GM18909 (cell line): ENCODE results near the gene LGMN.
"Not testable (repeated sequence)": the region's sequence is repeated elsewhere in the genome, so short reads cannot be mapped to it uniquely, and the experiment has no call there.

Source experiments
- ATAC-seq: cut with Tn5 transposase; IDR thresholded peaks from one replicate; pipeline ENCODE4 v1.9.1; 2021; ENCODE audit warnings: mild to moderate bottlenecking; ENCODE audit not compliant: unreplicated experiment, poor library complexity

The LGMN gene

DNA sequence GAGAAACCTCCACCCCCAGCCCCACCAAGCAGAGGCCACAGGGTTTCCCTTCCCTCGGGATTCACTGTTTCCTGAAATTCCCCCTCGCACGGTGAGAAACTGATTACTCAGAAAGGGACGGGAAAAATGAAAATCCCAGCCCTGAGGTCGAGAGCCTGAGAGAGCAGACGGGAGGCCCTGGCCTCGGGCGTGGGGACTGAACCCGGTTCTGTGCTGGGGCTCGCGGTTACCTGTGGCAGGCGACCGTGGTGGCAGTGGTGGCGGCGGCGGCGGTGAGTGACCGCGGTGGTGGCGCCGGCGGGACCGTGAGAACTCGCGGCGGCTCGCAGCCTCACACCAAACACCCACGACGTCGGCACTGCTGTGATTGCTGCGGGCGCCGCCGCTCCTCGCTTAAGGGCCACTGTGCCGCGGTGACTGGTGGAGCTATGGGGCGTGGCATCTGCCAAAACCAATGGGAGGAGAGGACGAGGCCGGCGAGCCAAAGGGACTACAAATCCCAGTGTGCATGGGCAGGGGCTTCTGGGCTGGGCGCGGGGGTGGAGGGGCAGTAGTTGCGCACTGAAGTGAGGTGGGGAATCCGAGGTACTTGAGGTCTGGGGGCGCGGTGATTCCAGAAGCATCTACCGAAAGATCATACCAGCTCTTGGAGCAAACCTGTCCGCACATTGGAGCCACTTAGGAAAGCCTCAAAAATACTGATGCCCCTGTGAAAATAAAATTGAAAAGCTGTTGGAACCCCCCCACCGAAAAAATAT lies at the start of gene LGMN:
LGMN (minus strand) TSS at position 369 of the 758 bp plus-strand sequence. CDS start 15,841 bp downstream, outside the sequence.
- ATAC-seq, result peak; percentile 90

DNA sequence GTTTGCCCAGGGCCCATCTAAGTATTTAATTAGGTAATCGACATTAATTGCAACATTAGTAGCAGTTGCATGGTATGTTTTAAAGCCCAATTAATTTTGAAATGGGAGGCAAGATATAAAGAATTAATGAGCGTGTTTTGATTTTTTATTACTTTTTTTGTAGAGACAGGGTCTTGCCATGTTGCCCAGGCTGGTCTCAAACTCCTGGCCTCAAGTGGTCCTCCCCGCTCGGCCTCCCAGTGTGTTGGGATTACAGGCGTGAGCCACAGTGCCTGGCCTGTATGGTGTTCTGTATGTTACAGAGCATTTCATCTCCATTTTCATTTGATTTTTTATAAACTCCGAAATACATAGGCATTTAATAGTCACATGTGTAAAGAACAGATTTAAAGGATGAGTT lies 46.5 kb upstream of the LGMN start:
- ATAC-seq, result no peak

DNA sequence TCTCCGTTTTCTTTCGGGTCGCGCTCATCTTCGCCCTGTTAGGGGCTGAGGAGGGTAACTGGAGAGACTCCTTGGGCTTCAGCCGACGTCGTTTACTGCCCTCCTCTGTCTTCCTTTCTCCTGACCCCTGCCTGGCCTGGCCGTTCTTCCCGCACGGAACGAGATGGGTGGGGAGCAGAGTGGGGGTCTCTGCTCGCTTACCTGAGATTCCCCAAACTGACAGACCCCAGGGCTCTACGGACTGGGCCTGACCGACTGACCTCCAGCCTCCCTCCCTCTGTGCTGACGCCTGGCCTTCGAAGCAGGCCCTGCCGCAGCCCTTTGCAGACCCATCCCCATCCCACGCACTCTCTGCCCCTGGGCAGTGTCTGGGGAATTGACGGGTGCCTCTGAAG lies 46.1 kb upstream of the LGMN start:
- ATAC-seq, result no peak

DNA sequence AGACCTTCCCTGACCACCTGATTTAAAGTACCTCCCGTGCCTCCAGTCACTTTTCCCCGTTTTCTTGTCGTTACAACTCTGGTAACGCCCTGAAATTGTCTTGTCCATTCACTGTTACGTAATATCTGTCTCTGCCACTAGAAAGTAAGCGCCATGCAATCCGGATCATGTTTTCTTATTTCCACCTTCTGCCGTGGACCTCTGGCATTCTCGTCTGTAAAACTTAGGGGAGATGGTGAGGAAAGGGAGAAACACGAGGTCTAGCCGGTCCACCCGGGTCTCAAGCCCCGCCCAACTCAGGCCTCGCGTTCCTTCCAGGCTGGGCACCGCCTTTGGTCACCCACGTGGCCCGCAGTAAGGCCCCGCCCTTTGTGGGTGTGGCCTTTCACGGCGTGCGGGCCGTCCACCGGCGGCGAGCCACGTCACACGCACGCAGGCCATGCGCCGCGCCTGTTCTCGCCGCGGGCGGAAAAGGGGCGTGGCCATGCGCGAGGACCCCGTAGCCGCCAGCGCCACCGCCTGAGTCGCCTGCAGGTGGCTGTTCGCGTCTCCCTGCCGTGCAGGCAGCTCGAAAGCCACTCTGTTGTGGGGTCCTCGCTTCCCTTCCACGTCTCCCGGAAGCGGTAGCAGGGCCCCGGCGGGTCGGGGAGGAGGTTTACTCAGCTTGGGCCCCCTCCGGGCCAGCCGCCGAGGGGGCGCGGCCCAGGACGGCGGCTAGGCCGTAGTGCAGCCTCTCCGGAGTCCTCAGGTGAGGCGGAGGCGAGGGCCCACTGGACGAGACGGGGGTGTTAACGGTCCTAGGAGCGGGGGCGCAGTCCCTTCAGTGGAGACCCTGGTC lies 45.5 kb upstream of the LGMN start, which contains the start of gene GOLGA5:
GOLGA5 (plus strand) TSS at position 597 of the 838 bp plus-strand sequence. CDS start 3,133 bp downstream, outside the sequence.
- peak; percentile 97 for ATAC-seq

DNA sequence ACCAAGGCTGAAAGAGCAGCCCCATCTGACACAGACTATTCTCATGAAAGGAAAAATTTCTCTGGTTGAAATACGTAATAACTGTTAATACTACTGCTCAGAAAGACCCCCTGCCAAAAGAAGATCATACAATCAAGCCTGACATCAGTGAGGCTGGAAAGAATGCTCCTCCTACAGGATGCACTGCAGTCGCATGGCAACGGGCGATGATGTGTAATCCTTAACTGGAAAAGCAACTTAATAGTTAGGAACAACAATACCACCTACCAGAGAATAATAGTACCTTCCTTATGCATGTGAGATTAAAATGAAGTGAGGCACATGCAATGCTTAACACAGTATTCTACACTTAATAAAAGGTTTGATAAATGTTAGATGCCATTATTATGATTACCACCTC lies 44.5 kb upstream of the LGMN start:
- ATAC-seq, result no peak

DNA sequence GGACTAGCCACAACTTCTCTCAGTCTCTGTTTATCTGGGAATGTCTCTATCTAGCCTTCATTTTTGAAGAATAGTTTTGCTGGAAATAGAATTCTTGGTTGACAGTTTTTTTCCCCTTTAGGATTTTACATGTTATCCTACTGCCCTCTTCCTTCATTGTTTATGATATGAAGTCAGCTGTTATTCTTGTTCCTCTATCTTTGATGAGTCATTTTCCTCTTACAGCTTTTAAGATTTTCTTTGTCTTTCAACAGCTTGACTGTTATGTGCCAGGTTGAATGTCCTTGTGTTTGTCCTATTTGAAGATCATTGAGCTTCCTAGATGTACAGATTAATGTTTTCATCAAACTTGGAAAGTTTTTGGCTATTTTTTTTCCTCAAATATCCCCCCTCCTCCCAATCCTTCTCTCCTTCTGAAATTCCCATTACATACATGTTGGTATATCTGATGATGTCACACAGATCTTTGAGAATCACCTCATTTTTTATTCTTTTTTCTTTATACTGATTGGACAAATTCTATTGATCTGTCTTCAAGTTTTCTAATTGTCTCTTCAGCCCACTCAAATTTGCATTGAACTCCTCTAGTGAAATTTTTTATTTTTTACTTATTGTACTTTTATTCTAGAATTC lies 41.1 kb upstream of the LGMN start:
- ATAC-seq, result no peak

DNA sequence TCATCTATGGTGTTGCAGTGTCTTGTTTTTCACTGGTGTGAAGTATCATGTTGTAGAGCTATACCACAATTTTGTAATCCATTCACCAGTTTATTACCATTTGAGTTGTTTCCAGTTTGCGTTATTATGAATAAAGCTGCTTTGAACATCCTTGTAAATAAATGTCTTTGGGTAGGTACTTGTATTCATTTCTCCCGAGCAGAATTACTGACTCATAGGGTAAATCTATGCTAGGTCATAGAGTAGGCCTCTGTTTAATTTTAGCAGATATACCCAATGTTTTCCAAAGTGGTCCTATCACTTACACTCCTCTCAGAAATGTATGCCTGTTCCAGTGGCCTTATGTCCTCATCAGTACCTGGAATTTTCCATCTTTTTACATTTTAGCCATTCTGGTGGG lies 39.1 kb upstream of the LGMN start:
- no peak for ATAC-seq

DNA sequence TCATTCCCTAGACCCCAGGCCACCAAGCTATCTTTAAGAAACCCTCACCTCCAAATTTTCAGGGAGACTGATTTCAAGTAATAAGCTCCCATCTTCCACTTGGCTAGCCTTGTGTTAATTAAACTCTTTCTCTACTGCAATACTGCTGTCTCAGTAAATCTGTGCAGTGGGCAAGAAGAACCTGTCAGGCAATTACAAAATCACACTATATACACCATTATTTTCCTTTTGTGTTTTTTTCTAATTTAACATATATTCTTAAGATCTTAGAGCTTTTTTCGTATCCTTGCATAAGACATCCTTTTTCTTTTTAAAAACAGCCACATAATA lies 38.0 kb upstream of the LGMN start:
- no peak for ATAC-seq

DNA sequence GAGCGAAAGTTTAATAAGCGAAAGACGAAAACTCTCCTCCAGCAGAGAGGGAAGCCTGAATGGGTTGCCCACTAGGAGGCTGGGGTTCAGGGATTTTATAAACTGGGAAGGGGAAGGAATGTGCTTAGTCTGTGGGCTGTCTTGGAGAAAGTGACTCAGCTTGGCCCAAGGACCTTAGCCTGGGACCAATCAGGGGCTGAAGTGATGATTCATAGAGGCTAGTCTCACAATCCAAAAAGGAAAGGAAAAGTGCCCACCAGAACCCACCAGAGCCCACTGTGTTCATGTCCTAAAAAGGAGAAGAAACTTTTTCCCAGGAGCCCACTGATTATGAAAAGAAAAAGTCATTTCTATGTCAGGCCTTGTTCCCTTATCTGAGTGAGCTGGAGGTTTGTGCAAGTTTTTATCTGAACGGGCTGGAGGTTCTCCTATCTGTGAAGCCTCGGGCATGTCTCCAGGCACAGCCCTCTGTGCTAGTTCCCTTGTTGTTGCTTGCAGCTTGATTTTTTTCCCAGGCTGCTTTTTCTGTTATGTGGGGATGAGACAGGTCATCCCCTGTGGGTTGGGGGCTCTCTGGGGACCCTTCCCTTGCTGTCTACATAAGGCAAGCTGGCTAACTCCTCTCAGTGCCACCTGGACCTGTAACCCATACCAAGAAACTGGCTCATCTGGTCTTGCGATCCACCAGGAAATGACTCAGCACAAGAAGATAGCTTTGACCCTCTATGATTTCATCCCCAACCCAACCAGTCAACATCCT lies 37.4 kb upstream of the LGMN start:
- ATAC-seq, result no peak

DNA sequence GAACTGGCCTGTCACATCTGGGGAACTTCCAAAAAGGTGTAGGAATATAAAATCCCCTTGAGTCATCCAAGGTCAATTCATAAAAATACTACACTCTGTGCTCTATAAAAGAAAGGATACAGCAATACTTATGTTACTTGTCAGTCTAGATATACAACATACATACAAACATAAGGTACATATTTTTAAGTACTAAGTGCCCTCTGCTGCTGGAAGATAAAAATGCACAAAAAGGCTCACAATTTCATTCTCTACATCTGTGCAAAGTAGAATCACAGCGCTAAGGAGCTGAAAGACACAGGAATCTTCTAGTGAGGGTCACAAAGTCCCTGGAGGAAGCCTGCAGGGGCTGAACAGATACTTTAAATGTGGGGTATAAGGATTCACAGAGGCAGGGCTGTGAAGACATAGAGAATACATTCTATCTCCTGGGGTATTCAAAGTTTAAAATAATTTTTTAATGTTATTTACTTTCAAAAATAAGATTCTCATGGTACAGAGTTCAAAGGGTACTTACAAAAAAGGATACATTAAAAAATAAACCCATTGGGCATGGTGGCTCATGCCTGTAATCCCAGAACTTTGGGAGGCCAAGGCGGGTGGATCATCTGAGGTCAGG lies 35.5 kb upstream of the LGMN start:
- peak; percentile 62 for ATAC-seq

DNA sequence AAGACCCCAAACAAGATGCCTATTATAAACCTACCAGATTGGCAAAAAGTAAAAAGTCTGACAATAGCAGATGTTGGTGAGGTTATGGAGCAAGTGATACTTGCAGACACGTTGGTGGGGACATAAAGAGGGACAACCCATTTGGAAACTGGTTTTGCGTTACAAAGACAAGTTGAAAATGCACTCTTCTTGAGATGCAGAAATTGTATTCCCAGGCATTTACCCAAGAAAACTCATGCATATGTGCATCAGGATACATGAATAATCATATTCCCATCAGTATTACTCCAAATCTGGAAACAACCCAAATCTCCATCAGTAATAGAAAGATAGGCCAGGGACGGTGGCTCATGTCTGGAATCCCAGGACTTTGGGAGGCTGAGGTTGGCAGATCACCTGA lies 32.9 kb upstream of the LGMN start:
- no peak for ATAC-seq

DNA sequence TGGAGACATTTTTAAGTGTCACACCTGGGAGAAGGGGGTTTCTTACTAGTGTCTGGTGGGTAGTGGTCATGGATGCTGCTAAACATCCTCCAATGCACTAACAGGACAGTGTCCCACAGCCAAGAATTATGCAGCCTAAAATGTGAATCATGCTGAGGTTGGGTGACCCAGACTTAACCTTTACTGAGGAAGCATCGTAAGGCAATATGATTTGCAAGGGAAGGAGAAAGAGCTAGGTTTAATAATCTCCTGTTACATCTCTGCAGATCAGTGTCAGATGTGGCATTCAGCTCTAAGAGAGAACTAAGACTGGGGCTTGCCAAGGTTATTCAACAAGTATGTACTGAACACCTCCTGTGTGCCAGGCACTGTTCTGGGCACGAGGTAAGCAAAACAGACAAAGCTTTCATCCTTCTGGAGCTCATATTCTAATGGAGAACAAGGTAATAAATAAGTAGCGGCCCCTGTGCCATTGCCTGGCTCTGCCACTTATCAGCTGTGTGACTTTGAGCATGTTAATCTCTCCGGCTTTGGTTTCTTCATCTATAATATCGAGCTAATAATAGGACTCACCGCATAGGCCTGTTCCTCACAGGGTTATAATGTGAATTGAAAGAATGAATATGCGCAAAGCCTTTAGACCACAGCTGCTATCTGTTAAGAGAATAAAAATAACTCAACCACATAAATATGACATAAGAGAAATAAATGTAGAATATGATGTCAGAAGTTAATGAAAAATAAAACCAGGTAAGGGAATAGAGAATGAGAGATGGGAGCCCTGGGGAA lies 32.2 kb upstream of the LGMN start:
- no peak for ATAC-seq

DNA sequence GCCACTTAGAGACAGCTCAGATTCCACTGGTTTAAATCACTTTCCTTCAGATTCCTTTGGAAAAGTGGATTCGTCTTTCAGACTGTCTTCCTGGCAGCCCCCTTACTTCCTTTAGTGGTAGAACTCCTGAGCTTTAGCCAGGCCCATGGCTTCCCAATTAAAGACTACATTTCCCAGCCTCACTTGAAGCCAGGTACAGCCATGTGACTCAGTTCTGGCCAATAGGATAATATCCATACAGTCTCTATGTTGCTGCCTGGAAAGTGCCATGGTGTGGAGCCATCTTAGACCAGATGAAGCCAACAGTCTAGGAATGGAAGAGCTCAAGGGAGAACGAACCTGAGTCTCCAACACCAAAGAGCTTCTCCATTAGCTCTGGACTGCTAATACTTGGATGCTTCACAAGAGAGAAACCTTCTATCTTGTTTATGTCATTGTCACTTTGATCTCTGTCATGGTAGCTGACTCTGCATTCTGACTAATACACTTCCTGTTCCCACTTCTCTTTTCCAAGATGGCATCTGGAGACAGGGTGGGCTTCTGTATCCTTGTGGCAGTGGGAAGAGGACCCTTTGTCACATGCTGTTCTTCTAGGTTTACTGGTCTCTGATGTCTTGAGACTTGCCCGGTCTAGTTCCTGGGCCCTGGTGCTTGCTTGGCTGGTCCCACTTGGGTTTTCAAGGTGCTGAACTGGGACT lies 30.6 kb upstream of the LGMN start:
- not testable (repeated sequence) for ATAC-seq

DNA sequence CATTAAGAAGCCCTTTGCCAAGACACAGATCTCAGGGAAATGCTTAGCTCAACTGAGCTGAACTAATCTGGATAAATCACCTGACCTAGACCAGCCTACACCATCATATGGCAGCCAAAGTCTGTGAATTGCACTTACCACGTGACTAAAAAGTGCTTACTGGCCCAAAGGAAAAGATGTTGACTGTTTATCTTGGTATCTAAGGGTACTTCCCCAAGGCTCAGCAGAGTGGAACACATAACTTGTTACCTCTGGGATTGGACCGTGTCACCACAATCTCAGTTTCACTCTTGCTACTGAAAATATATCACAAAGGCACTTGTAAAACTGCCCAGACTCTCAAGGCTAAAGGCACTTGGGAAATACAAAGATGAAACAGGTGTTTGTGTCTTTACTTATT lies 26.9 kb upstream of the LGMN start:
- peak; percentile 94 for ATAC-seq

DNA sequence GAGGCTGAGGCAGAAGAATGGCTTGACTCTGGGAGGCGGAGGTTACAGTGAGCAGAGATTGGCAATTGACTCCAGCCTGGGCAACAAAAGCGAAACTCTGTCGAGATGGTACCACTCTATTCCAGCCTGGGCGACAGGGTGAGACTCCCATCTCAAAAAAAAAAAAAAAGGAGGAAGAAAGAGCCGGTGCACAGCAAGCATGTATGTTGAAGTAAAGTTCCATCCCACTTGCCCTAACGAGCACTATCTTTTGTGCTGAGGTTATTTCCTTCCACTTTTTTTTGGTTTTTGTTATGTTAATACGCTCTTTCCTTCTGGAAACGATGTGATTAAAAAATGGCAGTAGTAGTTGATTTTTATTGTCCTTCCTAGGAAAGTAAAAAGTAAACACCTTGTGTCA lies 26.1 kb upstream of the LGMN start:
- ATAC-seq, result no peak

DNA sequence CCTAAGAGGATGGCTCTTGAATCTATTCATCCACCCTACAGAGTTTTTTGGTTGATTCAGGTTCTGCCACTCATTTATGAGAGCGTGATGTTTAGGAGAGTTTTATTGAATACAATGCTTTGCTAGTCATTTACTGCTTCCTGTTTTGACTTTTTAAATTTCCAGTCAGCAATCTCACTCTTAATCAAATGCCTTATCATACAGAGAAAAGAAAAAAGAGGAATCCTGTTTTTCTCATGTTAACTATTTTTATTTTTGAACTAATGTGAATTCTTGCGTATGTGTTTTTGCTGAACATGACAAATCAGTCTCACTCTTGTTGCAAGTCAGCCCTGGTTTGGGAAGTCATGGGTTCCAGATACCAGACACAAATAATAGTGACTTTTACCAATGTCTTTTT lies 22.1 kb upstream of the LGMN start:
- ATAC-seq, result no peak

DNA sequence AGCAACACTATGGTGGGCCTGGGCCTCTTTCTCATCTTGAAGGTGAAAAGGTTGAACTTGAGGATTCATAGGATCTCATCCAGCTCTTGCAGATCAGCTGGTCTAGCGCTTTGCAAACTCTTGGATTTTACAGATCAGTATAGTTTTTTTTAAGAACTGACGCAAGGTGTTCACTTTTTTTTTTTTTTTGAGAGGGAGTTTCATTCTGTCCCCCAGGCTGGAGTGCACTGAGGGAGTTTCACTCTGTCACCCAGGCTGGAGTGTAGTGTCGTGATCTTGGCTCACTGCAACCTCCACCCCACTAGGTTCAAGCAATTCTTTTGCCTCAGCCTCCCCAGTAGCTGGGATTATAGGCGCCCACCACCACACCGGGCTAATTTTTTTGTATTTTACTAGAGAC lies 20.4 kb upstream of the LGMN start:
- no peak for ATAC-seq

DNA sequence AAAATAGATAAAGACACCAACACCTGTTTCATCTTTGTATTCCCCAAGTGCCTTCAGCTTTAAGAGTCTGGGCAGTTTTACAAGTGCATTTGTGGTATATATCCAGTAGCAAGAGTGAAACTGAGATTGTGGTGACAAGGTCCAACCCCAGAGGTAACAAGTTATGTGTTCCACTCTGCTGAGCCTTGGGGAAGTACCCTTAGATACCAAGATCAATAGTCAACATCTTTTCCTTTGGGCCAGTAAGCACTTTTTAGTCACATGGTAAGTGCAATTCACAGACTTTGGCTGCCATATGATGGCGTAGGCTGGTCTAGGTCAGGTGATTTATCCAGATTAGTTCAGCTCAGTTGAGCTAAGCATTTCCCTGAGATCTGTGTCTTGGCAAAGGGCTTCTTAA lies 19.8 kb upstream of the LGMN start:
- peak; percentile 94 for ATAC-seq
